GM23338 (cell line): Measurements from ENCODE around the gene NFYA. TPM values are rescaled to one million over a fixed set of nuclear protein-coding genes. Genes with fewer than 3 reads are reported as not detected.

Experiments
- ATAC-seq: fragments of 200-7000 bp; cut with Tn5 transposase; 3 replicates; pipeline ENCODE4 v1.9.1; 2020
- DNase-seq: peaks from one replicate; pipeline ENCODE4 v3.0.0-alpha.2; 2015; ENCODE audit warnings: low spot score
- H2AFZ ChIP-seq: fragments of 200-600 bp; sonication (generic); 2 replicates; pipeline ENCODE4 v1.8.0; 2016; ENCODE audit warnings: antibody characterized with exemption, mild to moderate bottlenecking, moderate library complexity
- H3F3A ChIP-seq: fragments of 200-600 bp; sonication (generic); replicated peaks from 2 replicates; pipeline ENCODE4 v1.8.0; 2017; ENCODE audit warnings: antibody characterized with exemption, mixed run types, low read depth
- H3K27ac ChIP-seq: fragments of 200-600 bp; sonication (generic); 2 replicates; pipeline ENCODE4 v1.6.1; 2016; ENCODE audit warnings: low read depth
- H3K27me3 ChIP-seq: fragments of 200-600 bp; sonication (generic); 2 replicates; pipeline ENCODE4 v1.8.0; 2016; ENCODE audit warnings: mild to moderate bottlenecking, mixed run types, moderate library complexity; ENCODE audit not compliant: insufficient read depth
- H3K36me3 ChIP-seq: fragments of 200-600 bp; sonication (generic); 2 replicates; pipeline ENCODE4 v1.8.0; 2016; ENCODE audit warnings: mild to moderate bottlenecking; ENCODE audit not compliant: insufficient read depth
- H3K4me1 ChIP-seq: fragments of 200-600 bp; sonication (generic); 2 replicates; pipeline ENCODE4 v1.8.0; 2016; ENCODE audit warnings: mild to moderate bottlenecking, moderate library complexity; ENCODE audit not compliant: insufficient read depth
- H3K4me2 ChIP-seq: fragments of 200-600 bp; sonication (generic); 2 replicates; pipeline ENCODE4 v1.7.1; 2017; ENCODE audit warnings: mixed run types
- H3K4me3 ChIP-seq: fragments of 200-600 bp; sonication (generic); 2 replicates; pipeline ENCODE4 v1.6.1; 2016; ENCODE audit warnings: mixed run types
- H3K79me2 ChIP-seq: fragments of 200-600 bp; sonication (generic); replicated peaks from 2 replicates; pipeline ENCODE4 v1.8.0; 2017; ENCODE audit warnings: mild to moderate bottlenecking; ENCODE audit not compliant: insufficient read depth
- H3K9me2 ChIP-seq: fragments of 200-600 bp; sonication (generic); 2 replicates; pipeline ENCODE4 v1.8.0; 2017; ENCODE audit not compliant: insufficient read depth
- H4K20me1 ChIP-seq: fragments of 200-600 bp; sonication (generic); replicated peaks from 2 replicates; pipeline ENCODE4 v1.8.0; 2017; ENCODE audit warnings: mild to moderate bottlenecking; ENCODE audit not compliant: insufficient read depth
- H3K27ac Mint-ChIP-seq: 2 replicates; pipeline ENCODE4 v1.8.0; 2020; ENCODE audit warnings: inconsistent platforms, mild to moderate bottlenecking, moderate library complexity, mixed read lengths
- H3K27me3 Mint-ChIP-seq: 3 replicates; pipeline ENCODE4 v1.8.0; 2022; ENCODE audit warnings: low read depth, mild to moderate bottlenecking, moderate library complexity, mixed read lengths, inconsistent platforms; ENCODE audit not compliant: insufficient read depth, poor library complexity
- H3K36me3 Mint-ChIP-seq: 3 replicates; pipeline ENCODE4 v1.8.0; 2021; ENCODE audit warnings: low read depth, mild to moderate bottlenecking, inconsistent platforms, moderate library complexity, mixed read lengths
- H3K4me1 Mint-ChIP-seq: 3 replicates; pipeline ENCODE4 v1.8.0; 2020; ENCODE audit warnings: mild to moderate bottlenecking, inconsistent platforms, mixed read lengths
- H3K4me3 Mint-ChIP-seq: 3 replicates; pipeline ENCODE4 v1.8.0; 2021; ENCODE audit warnings: moderate library complexity, mild to moderate bottlenecking, inconsistent platforms, mixed read lengths
- H3K9me3 Mint-ChIP-seq: 3 replicates; pipeline ENCODE4 v1.8.0; 2020; ENCODE audit warnings: moderate library complexity, mild to moderate bottlenecking, inconsistent platforms, mixed read lengths
- CREB1 ChIP-seq: fragments of 250-450 bp; sonication (Bioruptor Pico); IDR thresholded peaks from 2 replicates; pipeline ENCODE4 v1.5.0; 2020; ENCODE audit warnings: low read depth, mild to moderate bottlenecking, moderate library complexity
- ETS1 ChIP-seq: IDR thresholded peaks from 2 replicates; pipeline ENCODE4 v1.6.1; 2016; ENCODE audit warnings: antibody characterized with exemption
- EZH2 ChIP-seq: fragments of 200-600 bp; sonication (generic); IDR thresholded peaks from one replicate; pipeline ENCODE4 v1.8.0; 2017; ENCODE audit warnings: antibody characterized with exemption, mild to moderate bottlenecking, low read depth; ENCODE audit not compliant: unreplicated experiment
- EZH2phosphoT487 ChIP-seq: fragments of 200-600 bp; sonication (generic); IDR thresholded peaks from one replicate; pipeline ENCODE4 v1.8.1; 2018; ENCODE audit warnings: antibody characterized with exemption; ENCODE audit not compliant: unreplicated experiment
- JUNB ChIP-seq: IDR thresholded peaks from one replicate; pipeline ENCODE4 v1.6.1; 2016; ENCODE audit warnings: antibody characterized with exemption; ENCODE audit not compliant: unreplicated experiment
- NANOG ChIP-seq: IDR thresholded peaks from 2 replicates; pipeline ENCODE4 v1.6.1; 2016; ENCODE audit warnings: antibody characterized with exemption, borderline replicate concordance
- POLR2AphosphoS5 ChIP-seq: IDR thresholded peaks from 2 replicates; pipeline ENCODE4 v1.6.1; 2016; ENCODE audit warnings: antibody characterized with exemption, low read depth
- STAT1 ChIP-seq: IDR thresholded peaks from one replicate; pipeline ENCODE4 v1.6.1; 2016; ENCODE audit warnings: antibody characterized with exemption; ENCODE audit not compliant: unreplicated experiment
- ZNF114 ChIP-seq: fragments of 250-450 bp; sonication (Bioruptor Pico); IDR thresholded peaks from 2 replicates; pipeline ENCODE4 v1.5.0; 2020; ENCODE audit warnings: mild to moderate bottlenecking, moderate library complexity
- ZNF331 ChIP-seq: fragments of 250-450 bp; sonication (Bioruptor Pico); IDR thresholded peaks from 2 replicates; pipeline ENCODE4 v1.5.0; 2020; ENCODE audit warnings: low read depth, mild to moderate bottlenecking, moderate library complexity
- ZNF462 ChIP-seq: fragments of 250-450 bp; sonication (Bioruptor Pico); IDR thresholded peaks from 2 replicates; pipeline ENCODE4 v1.5.0; 2020; ENCODE audit warnings: mild to moderate bottlenecking, moderate library complexity
- polyA plus RNA-seq: library from polyadenylated mRNA; unstranded; fragments of >200 nt; fragmentation: Nextera tagmentation; extraction: Ambion mirVana; gene quantifications from 2 replicates; pipeline ENCODE4 v1.2.1, GENCODE V29; 2016
- total RNA-seq: library from RNA; depleted of rRNA; stranded (reverse); fragments of >200 nt; shearing (Covaris generic); gene quantifications from 2 replicates; pipeline ENCODE4 v1.2.3, GENCODE V29; 2014
- TF ChIP-seq, protein P1 (sequence below), 2 experiments: fragments of 200-600 bp in 1 of 2; sonication (generic) in 1 of 2; conservative IDR thresholded peaks; 2 replicates each; pipeline versions ENCODE4 v1.5.1 to v1.6.1; 2016 to 2017; ENCODE audit warnings: antibody characterized with exemption in 2 of 2, low read depth in 2 of 2, mild to moderate bottlenecking in 2 of 2, moderate library complexity in 1 of 2
- TF ChIP-seq, protein P2 (sequence below): IDR thresholded peaks from one replicate; pipeline ENCODE4 v1.6.1; 2018; ENCODE audit warnings: antibody characterized with exemption; ENCODE audit not compliant: unreplicated experiment

The NFYA gene
- total and polyA plus RNA-seq, 2 experiments from 2014 or later: 10.8 to 39.1 TPM

DNA sequence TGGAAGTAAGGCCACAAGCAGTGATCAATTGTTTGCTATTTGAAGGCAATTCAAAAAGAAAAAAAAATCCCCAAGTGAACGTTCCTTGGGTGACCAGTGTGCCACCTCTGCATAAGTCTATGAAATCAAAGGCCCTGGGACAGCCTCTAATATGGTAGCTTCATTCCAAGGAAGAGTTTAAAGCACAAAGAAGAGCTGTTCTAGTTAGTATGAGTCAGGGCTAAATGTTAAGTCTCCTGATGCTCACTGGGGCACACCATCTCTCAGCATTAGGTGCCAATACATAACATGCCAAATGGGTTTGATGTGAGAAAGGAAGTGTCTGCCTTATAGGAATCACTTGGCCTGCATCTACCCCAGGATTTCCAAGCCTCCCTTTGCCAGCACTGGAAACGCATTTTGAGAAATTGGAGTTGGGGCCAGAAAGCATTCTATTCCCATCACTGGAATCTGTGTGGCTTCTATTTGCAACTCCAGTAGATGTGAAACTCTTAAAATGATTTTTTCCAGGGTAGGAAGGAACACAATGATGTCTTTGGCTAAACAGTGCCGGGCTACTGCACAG, 46.7 kb upstream of the NFYA start:
- Histone ChIP-seq H3F3A (no peaks in the 10 kb centered on the region), H4K20me1 (no peaks in the 10 kb centered on the region), H3K79me2 (no peaks in the 10 kb centered on the region), H3K36me3 (no peaks in the 10 kb centered on the region), H3K27me3 (no peaks in the 10 kb centered on the region; the same call in 1 of the 2 replicates), H3K4me2 (peak overlapping the region; percentile 83; the same call in 1 of the 2 replicates), H3K4me3 (no peak overlapping the region), H3K4me1 (peaks cover 19% of the 10 kb centered on the region), H3K9me2 (no peaks in the 10 kb centered on the region), H3K27ac (no peak overlapping the region), H2AFZ (no peak overlapping the region)
- TF ChIP-seq CREB1 (no peak), JUNB (no peak), STAT1 (no peak), ETS1 (no peak), ZNF462 (CRISPR knock-in tag) (no peak), EZH2 (no peak), NANOG (no peak), ZNF114 (CRISPR knock-in tag) (no peak), EZH2phosphoT487 (no peak), ZNF331 (CRISPR knock-in tag) (no peak), POLR2AphosphoS5 (no peak)
- TF ChIP-seq, protein P1, sequence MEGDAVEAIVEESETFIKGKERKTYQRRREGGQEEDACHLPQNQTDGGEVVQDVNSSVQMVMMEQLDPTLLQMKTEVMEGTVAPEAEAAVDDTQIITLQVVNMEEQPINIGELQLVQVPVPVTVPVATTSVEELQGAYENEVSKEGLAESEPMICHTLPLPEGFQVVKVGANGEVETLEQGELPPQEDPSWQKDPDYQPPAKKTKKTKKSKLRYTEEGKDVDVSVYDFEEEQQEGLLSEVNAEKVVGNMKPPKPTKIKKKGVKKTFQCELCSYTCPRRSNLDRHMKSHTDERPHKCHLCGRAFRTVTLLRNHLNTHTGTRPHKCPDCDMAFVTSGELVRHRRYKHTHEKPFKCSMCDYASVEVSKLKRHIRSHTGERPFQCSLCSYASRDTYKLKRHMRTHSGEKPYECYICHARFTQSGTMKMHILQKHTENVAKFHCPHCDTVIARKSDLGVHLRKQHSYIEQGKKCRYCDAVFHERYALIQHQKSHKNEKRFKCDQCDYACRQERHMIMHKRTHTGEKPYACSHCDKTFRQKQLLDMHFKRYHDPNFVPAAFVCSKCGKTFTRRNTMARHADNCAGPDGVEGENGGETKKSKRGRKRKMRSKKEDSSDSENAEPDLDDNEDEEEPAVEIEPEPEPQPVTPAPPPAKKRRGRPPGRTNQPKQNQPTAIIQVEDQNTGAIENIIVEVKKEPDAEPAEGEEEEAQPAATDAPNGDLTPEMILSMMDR (conservative IDR thresholded peaks at IDR 0.05; ENCODE audit: low read depth in 2 of 2): no peak
- TF ChIP-seq, protein P2, sequence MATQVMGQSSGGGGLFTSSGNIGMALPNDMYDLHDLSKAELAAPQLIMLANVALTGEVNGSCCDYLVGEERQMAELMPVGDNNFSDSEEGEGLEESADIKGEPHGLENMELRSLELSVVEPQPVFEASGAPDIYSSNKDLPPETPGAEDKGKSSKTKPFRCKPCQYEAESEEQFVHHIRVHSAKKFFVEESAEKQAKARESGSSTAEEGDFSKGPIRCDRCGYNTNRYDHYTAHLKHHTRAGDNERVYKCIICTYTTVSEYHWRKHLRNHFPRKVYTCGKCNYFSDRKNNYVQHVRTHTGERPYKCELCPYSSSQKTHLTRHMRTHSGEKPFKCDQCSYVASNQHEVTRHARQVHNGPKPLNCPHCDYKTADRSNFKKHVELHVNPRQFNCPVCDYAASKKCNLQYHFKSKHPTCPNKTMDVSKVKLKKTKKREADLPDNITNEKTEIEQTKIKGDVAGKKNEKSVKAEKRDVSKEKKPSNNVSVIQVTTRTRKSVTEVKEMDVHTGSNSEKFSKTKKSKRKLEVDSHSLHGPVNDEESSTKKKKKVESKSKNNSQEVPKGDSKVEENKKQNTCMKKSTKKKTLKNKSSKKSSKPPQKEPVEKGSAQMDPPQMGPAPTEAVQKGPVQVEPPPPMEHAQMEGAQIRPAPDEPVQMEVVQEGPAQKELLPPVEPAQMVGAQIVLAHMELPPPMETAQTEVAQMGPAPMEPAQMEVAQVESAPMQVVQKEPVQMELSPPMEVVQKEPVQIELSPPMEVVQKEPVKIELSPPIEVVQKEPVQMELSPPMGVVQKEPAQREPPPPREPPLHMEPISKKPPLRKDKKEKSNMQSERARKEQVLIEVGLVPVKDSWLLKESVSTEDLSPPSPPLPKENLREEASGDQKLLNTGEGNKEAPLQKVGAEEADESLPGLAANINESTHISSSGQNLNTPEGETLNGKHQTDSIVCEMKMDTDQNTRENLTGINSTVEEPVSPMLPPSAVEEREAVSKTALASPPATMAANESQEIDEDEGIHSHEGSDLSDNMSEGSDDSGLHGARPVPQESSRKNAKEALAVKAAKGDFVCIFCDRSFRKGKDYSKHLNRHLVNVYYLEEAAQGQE: no peak
- peaks cover 15% of the 10 kb centered on the region for H3K4me1 Mint-ChIP-seq
- H3K4me3 Mint-ChIP-seq: no peak overlapping the region
- H3K27me3 Mint-ChIP-seq: peaks cover 13% of the 10 kb centered on the region
- no peaks in the 10 kb centered on the region; the same call in 2 of the 3 replicates for H3K36me3 Mint-ChIP-seq
- H3K27ac Mint-ChIP-seq: no peak overlapping the region
- DNase-seq (no peak), ATAC-seq (no peak)
- H3K9me3 Mint-ChIP-seq: no peaks in the 10 kb centered on the region
